HG02852 (cell line): ENCODE data around the gene TRAFD1.

Source experiments
- ATAC-seq: cut with Tn5 transposase; IDR thresholded peaks from one replicate; pipeline ENCODE4 v1.9.1; 2021; ENCODE audit warnings: mild to moderate bottlenecking, moderate library complexity; ENCODE audit not compliant: unreplicated experiment

The TRAFD1 gene

DNA sequence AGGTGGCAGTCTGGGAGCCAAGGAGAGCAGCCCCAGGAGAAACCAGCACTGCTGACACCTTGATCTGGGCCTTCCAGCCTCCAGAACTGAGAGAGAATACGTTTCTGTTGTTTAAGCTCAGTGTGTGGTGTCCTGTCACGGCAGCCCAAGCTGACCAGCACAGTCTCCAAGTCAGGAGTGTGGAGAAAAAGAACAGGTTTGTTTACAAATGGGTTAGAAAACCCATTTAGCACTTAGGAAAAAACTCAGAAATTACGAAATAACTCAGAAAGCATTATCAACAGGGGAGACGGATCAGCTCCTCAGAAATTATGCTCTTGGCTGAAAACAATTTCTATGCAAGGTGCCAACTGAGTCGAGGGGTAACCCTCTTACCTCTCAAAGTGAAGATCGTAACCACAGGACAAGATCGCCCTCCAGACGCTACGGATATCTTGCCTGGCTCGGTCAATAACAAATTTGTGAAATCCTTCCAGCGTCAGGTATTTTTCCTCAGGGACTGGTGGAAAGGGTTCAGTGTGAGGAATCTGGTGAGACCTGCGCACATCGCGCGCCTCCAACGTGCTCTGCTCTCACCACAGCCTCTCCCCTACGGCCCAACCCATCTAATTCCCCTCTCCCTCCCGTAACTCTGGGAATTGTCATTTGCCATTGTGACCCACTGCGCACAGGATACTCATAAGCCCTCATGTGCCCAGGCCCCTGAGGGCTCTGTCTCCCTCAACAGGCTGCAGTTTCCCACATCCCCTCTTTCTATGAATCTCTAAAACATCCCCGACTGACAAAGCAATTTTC is 50.2 kb downstream of the TRAFD1 start:
- ATAC-seq = no peak

DNA sequence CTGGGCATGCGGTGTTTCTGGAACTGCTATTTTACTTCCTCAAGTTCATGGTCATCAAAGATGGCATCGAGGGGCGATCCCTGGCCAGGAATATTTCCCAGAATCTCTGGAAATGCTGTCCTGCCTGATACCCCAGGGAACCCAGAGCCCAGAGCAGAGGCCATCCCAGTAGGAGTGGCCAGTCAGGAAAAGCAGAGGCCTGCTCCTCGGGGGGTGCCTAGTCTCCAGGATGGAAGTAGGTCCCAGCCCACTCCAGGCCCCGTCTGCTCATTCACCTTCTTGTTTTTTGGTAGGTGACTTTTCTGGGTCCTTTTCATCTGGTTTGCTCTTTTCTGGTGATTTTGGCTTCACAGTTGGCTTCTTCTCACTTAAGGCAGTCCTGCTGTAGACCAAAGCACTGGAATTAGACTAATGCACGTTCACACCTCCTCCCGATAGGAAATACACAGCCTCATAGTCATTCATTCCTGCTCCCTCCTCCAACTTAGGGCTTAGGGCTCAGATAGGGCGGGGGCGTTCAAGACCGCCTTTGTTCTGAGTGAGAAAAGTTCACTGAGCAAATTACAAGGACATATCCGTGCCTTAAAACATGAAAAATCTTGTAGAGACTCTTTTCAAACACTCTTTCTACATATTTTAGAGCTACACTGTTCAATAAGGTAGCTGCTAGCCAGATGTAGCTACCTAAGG is 51.1 kb downstream of the TRAFD1 start:
- ATAC-seq = no peak

DNA sequence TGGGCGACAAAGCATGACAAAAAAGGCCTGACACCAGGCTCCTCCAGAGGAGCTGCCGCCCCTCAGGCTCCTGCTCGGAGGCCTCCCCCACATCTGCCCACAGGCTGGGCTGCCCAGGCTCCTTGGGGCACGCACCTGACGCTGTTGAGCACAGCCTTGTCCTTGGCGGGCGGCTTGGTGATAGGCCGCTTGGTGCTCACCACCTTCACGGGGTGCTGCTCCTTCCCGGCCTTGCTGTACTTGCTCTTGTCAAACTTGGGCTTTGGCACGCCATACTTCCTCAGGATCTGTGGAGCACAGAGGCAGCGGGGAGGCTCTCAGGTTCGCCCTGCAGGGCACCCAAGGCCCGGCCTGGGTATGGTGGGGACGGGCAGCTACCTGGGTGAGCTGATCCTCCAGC is 53.4 kb downstream of the TRAFD1 start:
- no peak for ATAC-seq

DNA sequence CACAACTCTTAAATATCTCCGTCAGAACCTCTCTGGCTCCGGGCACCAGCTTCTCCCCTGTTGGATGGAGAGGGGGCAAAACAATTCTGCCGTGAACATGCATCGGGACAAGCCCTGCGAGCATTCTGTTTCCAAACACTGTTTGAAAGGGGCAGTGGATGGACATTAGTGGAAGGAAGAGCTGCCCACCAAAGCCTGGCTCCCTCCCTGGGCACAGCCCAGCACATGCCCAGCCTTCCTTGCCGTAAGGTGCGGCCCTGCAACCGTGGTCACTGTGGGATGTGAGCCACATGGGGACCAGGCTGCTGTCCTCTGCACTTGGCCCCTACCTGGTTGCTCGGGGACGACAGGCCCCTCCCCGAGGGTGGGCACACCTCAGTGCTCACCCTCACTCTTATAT is 54.0 kb downstream of the TRAFD1 start:
- no peak for ATAC-seq

GRCh38 chr12:112179916-112180315 is 54.6 kb downstream of the TRAFD1 start:
- no peak for ATAC-seq

DNA sequence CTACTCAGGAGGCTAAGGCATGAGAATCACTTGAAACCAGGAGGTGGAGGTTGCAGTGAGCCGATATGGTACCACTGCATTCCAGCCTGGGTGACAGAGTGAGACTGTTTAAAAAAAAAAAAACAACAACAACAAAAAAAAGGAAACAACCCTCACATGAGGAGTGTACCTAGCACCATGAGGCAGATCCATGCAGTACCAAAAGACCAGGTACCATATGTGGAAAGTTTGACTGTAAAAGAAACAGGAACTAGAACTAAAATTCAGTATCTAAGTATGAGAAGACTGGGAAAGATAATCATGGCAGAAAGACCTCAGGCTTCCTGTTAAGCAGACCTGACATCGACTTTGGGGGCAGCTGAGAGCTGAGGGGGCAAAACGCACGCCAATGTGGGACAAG is 55.1 kb downstream of the TRAFD1 start:
- no peak for ATAC-seq

GRCh38 chr12:112182499-112182898 is 57.1 kb downstream of the TRAFD1 start:
- no peak for ATAC-seq

DNA sequence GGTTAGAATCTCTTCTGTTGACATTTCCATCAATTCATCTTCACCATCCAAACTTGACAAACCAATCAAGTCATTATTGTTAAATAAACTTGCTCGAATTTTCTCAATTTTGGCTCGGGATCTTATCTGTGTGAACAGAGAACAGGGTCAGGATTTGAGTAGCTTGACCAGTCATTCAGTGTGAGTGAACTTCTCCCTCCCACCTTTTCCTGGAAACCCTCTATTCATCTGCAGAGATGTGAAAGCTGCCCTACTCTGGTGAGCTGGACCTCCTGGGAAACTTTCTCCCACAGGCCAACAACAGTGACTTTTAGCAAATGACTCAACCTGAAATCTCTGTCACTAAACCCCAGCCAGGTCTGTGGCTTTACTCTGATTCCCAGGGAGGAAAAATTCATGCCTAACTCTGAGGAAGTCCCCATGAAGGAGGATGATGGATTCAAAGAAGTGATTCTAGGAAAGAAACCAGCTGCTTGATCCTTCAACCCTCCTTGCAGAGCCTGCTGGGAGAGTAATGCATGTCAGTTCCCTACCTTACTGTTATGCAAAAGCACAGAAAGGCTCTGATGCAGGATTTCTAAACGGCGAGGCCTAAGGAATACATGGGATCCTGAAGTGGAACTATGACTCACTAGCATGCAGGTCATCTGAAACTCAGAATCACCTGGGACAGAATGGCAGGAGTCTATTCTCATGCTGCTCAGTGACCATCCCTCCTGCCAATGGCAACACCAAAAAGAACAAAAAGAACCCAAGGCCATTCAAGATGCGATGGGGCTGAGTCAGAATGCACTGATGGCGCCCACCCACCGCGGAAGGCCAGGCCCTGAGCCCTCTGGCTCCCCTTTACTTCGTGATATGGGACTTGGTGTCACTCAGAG is 58.0 kb downstream of the TRAFD1 start:
- ATAC-seq = peak; percentile 66

DNA sequence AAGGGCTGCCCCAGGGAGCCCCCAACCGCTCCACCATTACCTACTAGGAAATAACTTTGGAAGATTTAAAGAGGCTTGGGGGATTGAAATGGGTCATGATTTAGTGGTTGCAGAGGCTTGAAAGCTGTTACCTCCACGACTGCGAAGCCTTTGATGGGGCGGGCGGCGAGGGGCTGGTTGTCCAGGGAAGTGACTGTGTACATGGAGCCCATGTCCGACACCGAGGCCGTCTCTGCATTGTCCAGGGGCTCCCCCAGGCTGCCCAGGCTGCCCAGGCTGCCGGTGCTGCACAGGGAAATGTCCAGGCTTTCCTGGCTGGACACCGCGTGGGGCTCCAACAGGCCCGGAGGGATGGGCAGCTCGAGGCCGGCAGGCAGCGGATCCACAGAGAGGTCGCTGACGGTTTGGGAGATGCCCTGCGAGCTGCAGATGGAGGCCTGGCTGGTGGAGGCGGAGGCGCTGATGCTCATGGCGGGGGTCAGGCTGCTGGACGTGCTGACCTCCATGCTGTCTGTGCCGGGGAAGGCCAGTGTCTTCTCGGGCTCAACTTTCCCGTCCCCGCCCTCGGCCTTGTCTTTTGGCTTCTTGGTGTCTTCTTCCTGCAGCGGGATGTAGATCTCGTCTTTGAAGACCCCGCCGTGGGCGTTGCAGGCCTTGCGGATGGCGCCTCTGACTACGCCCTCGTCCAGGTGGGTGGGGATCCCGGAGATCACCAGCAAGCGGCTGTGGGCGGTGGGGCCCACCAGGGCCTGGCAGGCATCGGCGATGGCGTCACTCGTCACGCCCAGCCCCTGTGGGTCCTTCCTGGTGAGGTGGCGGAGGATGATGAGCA is 58.9 kb downstream of the TRAFD1 start:
- no peak for ATAC-seq

DNA sequence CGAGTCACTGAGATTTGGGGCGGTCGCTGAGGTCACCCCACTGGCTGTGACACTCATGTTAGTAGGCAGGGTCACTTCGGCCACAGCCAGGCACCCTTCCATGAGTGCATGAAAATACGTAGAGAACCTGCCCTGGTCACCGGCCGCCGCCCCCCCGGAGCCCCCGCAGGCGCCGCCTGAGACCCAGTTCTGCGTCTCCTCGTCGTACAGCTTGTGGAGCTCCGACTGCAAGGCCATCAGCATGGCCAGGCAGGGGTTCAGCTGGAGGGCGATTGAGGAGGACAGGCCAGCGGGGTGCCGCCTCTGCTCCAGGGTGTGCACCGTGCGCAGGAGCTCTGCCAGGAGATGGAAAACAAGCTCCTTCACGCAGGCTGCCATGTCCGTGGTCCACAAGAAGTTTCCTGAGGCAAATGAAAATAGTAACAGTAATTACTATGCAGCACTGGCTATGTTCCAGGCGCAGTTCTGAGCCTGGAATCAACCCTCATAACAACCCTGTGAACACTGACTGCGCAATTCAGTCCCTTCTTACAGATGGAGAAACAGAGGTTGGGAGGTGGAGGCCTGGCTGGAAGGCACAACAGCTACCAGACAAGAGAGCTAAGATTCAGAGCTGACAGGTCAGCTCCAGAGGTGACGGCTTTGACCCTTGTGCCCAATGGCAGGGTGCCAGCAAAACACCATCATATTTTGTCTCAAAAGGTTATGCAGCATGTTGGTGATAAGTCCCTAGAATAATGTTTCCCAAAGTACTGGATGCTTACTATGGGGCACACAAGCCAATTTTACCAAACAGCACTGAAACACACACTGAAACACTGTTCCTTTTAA is 59.9 kb downstream of the TRAFD1 start:
- no peak for ATAC-seq

DNA sequence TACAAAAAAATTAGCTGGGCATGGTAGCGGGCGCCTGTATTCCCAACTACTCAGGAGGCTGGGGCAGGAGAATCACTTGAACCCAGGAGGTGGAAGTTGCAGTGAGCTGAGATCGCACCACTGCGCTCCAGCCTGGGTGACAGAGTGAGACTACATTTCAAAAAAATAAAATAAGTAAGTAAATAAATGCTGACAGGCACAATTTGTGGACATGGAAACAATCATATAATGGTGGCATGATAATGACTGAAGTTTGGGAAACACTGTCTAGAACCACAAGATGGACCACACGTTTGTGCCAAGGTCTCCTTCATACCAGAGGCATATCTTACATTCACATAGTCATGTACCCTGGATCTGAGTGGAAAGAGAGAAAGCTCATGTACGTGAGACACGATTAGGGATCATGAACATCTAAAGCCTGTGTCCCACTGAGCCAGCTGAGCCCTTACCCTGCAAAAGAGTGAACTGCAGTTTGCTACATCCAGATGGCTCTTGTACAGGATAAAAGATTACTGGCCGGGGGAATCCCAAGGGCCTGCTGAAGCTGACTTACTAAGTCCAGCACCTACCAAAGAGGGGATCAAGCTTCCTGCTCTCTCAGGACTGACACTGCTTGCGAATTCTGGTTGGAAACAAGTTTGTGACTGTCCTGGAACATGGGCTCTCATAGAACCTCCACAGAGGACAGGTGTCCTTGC is 62.9 kb downstream of the TRAFD1 start:
- no peak for ATAC-seq

- ATAC-seq = no peak
Measured at GRCh38 chr12:112190231-112191025, 65.1 kb downstream of the TRAFD1 start.

- no peak for ATAC-seq
Measured at GRCh38 chr12:112191201-112191600, 65.8 kb downstream of the TRAFD1 start.

- ATAC-seq = no peak
Measured at GRCh38 chr12:112191840-112192321, 66.5 kb downstream of the TRAFD1 start.

GRCh38 chr12:112192475-112192874 is 67.1 kb downstream of the TRAFD1 start:
- ATAC-seq = no peak

- no peak for ATAC-seq
Measured at GRCh38 chr12:112194601-112195247, 69.4 kb downstream of the TRAFD1 start.

GRCh38 chr12:112196196-112196875 is 71.0 kb downstream of the TRAFD1 start:
- ATAC-seq = no peak
